Measurements from ENCODE around the gene OR4D1. TPM values are rescaled to one million over a fixed set of nuclear protein-coding genes. Genes with fewer than 3 reads are reported as not detected.

OR4D1 gene
- not detected in 2 replicates for total RNA-seq

GRCh38 chr17:58147930-58148434 is at the start of gene OR4D1:
OR4D1 (plus strand) TSS chr17:58148384; CDS start chr17:58155154, 6,770 bp downstream.

DNA sequence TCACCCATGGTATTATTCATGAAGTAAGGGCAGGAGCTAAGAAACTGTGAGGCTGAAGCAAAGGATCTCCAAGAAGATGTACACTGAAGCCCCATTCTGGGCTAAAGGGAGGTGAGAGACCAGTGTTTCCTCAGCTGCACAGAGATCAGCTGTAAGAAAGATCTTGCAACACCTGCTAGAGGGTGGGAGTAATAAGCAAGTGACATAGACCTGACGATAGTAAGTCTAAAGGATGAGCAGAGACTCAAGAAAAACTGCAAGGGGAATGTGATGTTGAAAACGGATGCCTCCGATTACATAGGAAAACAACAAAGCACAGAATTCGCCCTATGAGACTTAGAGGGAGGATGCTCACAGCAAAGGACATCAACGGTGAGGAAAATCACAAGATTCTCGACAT is 18.5 kb downstream of the OR4D1 start, which contains the start of gene OR4D2:
OR4D2 (plus strand) TSS at position 301 of the 400 bp plus-strand sequence. CDS start 2,674 bp downstream, outside the sequence.

GRCh38 chr17:58192612-58193011 is 44.4 kb downstream of the OR4D1 start, which contains the start of gene EPX:
EPX (plus strand) TSS chr17:58192726; CDS start chr17:58192847, 121 bp downstream.

Other genes with a start within 250 kb of the OR4D1 start
- 6.1 and 7.7 TPM in 2 replicates for gene CUEDC1, start 193.0 kb upstream of the OR4D1 start, total RNA-seq
- 29.5 and 36.5 TPM in 2 replicates for gene VEZF1, start 160.1 kb upstream of the OR4D1 start, total RNA-seq
- 437 and 686 TPM in 2 replicates for gene SRSF1, start 141.1 kb upstream of the OR4D1 start, total RNA-seq
- 19.4 and 21.7 TPM in 2 replicates for gene DYNLL2, start 65.0 kb upstream of the OR4D1 start, total RNA-seq
- gene OR4D2, start 18.6 kb downstream of the OR4D1 start, total RNA-seq = not detected in 2 replicates
- not detected in 2 replicates for gene EPX, start 44.3 kb downstream of the OR4D1 start, total RNA-seq
- gene MKS1, start 70.9 kb downstream of the OR4D1 start, total RNA-seq = 18.4 and 20.7 TPM in 2 replicates
- gene LPO, start 90.2 kb downstream of the OR4D1 start, total RNA-seq = not detected in 2 replicates
- not detected in 2 replicates for gene MPO, start 132.6 kb downstream of the OR4D1 start, total RNA-seq
- gene TSPOAP1, start 180.4 kb downstream of the OR4D1 start, total RNA-seq = 0.44 and 4.0 TPM in 2 replicates
- gene SUPT4H1, start 203.8 kb downstream of the OR4D1 start, total RNA-seq = 36.5 and 39.0 TPM in 2 replicates

Measured in uterine smooth muscle cell (primary cell).